Measurements from ENCODE around the gene ATXN7.

ATXN7 gene

GRCh38 chr3:63830526-63830925, 33.1 kb upstream of the ATXN7 start:
- no peak for DNase-seq (ENCODE audit: low spot score)
- TF ChIP-seq CTCF (IDR thresholded peaks at IDR 0.05; ENCODE audit: extremely low read depth, insufficient read depth, missing control alignments) = no peak
- in situ Hi-C loops (cut with MboI; ENCODE audit: low pct_unique_long_range_greater_than_20kb, low sequenced_read_pairs, unreplicated experiment) = no loop called here

GRCh38 chr3:63832395-63832794, 31.3 kb upstream of the ATXN7 start:
- in situ Hi-C loops (cut with MboI; ENCODE audit: low pct_unique_long_range_greater_than_20kb, low sequenced_read_pairs, unreplicated experiment) = no loop called here
- no peak for DNase-seq (ENCODE audit: low spot score)
- TF ChIP-seq CTCF (IDR thresholded peaks at IDR 0.05; ENCODE audit: extremely low read depth, insufficient read depth, missing control alignments) = no peak

- no peak for TF ChIP-seq CTCF (IDR thresholded peaks at IDR 0.05; ENCODE audit: extremely low read depth, insufficient read depth, missing control alignments)
- in situ Hi-C loops (cut with MboI; ENCODE audit: low pct_unique_long_range_greater_than_20kb, low sequenced_read_pairs, unreplicated experiment) = no loop called here
- DNase-seq (ENCODE audit: low spot score) = no peak
Observed at GRCh38 chr3:63841704-63842103, 22.0 kb upstream of the ATXN7 start.

GRCh38 chr3:63842127-63842526, 21.5 kb upstream of the ATXN7 start:
- in situ Hi-C loops (cut with MboI; ENCODE audit: low pct_unique_long_range_greater_than_20kb, low sequenced_read_pairs, unreplicated experiment) = no loop called here
- no peak for DNase-seq (ENCODE audit: low spot score)
- no peak for TF ChIP-seq CTCF (IDR thresholded peaks at IDR 0.05; ENCODE audit: extremely low read depth, insufficient read depth, missing control alignments)

- no peak for DNase-seq (ENCODE audit: low spot score)
- in situ Hi-C loops (cut with MboI; ENCODE audit: low pct_unique_long_range_greater_than_20kb, low sequenced_read_pairs, unreplicated experiment) = no loop called here
- no peak for TF ChIP-seq CTCF (IDR thresholded peaks at IDR 0.05; ENCODE audit: extremely low read depth, insufficient read depth, missing control alignments)
Observed at GRCh38 chr3:63845215-63845614, 18.5 kb upstream of the ATXN7 start.

- TF ChIP-seq CTCF (IDR thresholded peaks at IDR 0.05; ENCODE audit: extremely low read depth, insufficient read depth, missing control alignments) = no peak
- DNase-seq (ENCODE audit: low spot score) = no peak
- in situ Hi-C loops (cut with MboI; ENCODE audit: low pct_unique_long_range_greater_than_20kb, low sequenced_read_pairs, unreplicated experiment) = no loop called here
Observed at GRCh38 chr3:63847718-63848450, 15.8 kb upstream of the ATXN7 start.

Measured in GM13977 (cell line).